Activated naive CD4-positive, alpha-beta T cell treated with anti-CD3 and anti-CD28 coated beads, Interleukin-2, amount 10 ng/mL, durations not matched to agents 7 days and 5 days (primary cell): ENCODE results near the gene DNAJC2.
A peak's percentile ranks its signal among the peaks of the same experiment; 100 is the strongest.

Experiments
- CTCF ChIA-PET: fragments of 350-600 bp; sonication (Branson Sonifier 250); formaldehyde crosslinking; loops from one replicate; lab custom pipeline; 2021; ENCODE audit warnings: antibody characterized with exemption; lab: Charles Lee
- DNase-seq: peaks from one replicate; pipeline ENCODE4 v3.0.0-alpha.2; 2020
- H3K27ac Mint-ChIP-seq: one replicate; pipeline ENCODE4 v1.8.0; 2021; ENCODE audit warnings: mild to moderate bottlenecking, moderate library complexity, mixed read lengths
- H3K27me3 Mint-ChIP-seq: one replicate; pipeline ENCODE4 v1.8.0; 2021; ENCODE audit warnings: mild to moderate bottlenecking, mixed read lengths
- H3K36me3 Mint-ChIP-seq: one replicate; pipeline ENCODE4 v1.8.0; 2021; ENCODE audit warnings: mixed read lengths
- H3K4me1 Mint-ChIP-seq: one replicate; pipeline ENCODE4 v1.8.0; 2021; ENCODE audit warnings: mixed read lengths
- H3K4me3 Mint-ChIP-seq: one replicate; pipeline ENCODE4 v1.8.0; 2021; ENCODE audit warnings: mild to moderate bottlenecking, moderate library complexity, mixed read lengths
- H3K9me3 Mint-ChIP-seq: one replicate; pipeline ENCODE4 v1.8.0; 2021; ENCODE audit warnings: mixed read lengths

DNAJC2 gene

GRCh38 chr7:103348959-103349358 is 4.4 kb upstream of the DNAJC2 start:
- Mint-ChIP-seq H3K27me3 (no peaks in the 10 kb centered on the region), H3K9me3 (no peaks in the 10 kb centered on the region), H3K36me3 (peaks cover 28% of the 10 kb centered on the region), H3K27ac (peak overlapping the region; percentile 24), H3K4me1 (peaks cover 56% of the 10 kb centered on the region), H3K4me3 (peak overlapping the region; percentile 99)
- CTCF ChIA-PET, result no interaction called here
- DNase-seq, result no peak

GRCh38 chr7:103348452-103348851 is 3.9 kb upstream of the DNAJC2 start:
- peaks cover 30% of the 10 kb centered on the region for H3K36me3 Mint-ChIP-seq
- peak overlapping the region; percentile 98 for H3K27ac Mint-ChIP-seq
- CTCF ChIA-PET, result interaction anchor here (1.2 kb wide), 1 partner anchor 50 kb away, joined by 4 read pairs; no protein-coding TSS in a partner anchor
- H3K4me3 Mint-ChIP-seq, result peak overlapping the region; percentile 99
- H3K9me3 Mint-ChIP-seq, result no peaks in the 10 kb centered on the region
- peaks cover 59% of the 10 kb centered on the region for H3K4me1 Mint-ChIP-seq
- peak; percentile 34 for DNase-seq
- H3K27me3 Mint-ChIP-seq, result no peaks in the 10 kb centered on the region

DNA sequence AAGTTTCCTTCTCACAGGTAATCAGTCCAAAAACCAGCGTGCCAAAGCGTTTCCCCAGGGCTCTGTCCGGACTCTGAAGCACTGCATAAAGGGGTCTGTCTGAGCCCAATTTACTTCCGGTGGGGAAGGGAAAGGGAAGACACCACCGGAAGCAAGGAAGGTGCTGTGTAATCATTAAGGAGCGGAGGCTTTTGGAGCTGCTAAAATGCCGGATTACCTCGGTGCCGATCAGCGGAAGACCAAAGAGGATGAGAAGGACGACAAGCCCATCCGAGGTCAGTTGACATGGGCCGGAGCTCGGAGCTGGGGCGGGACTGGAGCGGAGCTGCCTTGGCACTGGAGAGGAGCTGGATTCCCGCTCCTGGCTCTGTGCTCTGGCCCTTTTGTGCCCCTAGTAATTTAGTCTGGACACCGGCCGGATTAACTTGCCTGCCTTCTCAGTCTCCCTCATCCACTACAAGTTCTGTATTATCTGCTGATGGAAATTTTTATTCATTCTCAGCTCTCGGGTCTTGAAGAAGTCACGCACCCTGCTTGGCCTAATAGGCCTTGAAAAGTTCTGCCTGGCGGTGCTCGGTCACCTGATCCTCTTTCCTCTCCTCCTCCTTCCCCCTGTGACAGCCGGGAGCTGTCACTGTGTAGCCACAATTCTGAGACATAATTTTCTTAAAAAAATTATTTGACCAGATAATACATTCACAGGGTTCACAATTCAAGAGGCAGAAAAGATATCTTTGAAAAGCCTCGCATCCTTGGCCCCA is 3.1 kb upstream of the DNAJC2 start, which contains the start of gene PSMC2:
TSS of gene PSMC2 (plus strand) at position 137 of the 761 bp plus-strand sequence. CDS start at position 206, 69 bp downstream.
- Mint-ChIP-seq H3K27me3 (no peaks in the 10 kb centered on the region), H3K9me3 (no peaks in the 10 kb centered on the region), H3K27ac (peak within 1 kb of the TSS; percentile 98), H3K4me1 (peaks cover 62% of the 10 kb centered on the region), H3K36me3 (peaks cover 25% of the 10 kb centered on the region), H3K4me3 (peak within 1 kb of the TSS; percentile 99)
- CTCF ChIA-PET, result interaction anchor here (1.2 kb wide), 1 partner anchor 49 kb away, joined by 4 read pairs; no protein-coding TSS in a partner anchor
- peak; percentile 89 for DNase-seq

DNA sequence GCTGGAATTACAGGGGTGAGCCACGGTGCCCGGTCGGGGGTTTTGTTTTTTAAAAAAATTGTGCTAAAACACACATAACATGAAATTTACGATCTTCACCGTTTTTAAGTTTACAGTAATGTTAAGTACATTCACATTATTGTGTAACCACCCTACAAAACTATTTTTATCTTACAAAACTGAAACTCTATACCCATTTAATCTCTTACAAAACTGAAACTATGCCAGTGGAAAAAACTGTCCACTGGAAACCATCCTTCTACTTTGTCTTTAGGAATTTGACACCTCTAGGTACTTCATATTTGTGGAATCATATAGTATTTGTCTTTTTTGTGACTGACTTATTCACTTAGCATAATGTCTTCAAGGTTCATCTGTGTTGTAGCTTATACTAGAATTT is 1.8 kb upstream of the DNAJC2 start:
- no peak overlapping the region for H3K4me3 Mint-ChIP-seq
- CTCF ChIA-PET, result no interaction called here
- H3K27me3 Mint-ChIP-seq, result no peaks in the 10 kb centered on the region
- H3K4me1 Mint-ChIP-seq, result peaks cover 61% of the 10 kb centered on the region
- DNase-seq, result no peak
- no peaks in the 10 kb centered on the region for H3K9me3 Mint-ChIP-seq
- H3K36me3 Mint-ChIP-seq, result peaks cover 24% of the 10 kb centered on the region
- no peak overlapping the region for H3K27ac Mint-ChIP-seq

DNA sequence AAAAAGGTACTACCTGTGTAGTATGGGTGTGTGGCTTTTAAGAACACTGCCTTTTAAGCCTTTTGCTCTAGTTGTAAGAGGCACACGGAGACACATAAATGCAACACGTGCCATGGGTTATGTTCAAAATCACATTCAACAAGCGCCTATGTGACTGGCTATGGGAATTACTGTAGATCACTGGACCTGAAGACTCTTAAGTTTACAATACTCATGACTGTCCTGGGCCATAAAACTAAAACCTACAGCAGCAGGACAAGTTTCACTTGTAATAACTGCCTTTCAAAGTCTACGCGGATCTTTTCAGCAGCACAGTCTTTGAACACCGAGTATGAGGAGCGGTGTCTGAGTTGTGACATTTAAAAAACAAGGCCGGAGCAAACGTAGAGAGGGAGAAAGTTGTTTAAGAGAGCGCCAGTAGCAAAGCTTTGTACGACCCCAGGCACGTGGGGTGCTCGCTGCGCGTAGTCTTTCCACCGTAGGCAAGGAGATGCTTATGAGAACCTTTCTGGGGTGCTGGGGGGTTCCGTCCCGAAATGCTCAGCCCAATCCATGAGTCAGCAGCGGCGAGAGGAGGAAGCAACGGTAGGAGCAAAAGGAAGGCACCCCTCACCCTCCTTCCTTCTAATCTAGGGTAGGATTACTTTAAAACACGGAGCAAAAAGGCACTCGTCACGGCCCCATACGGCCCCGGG is 662 bp downstream of the DNAJC2 start:
- peak overlapping the region; percentile 96 for H3K27ac Mint-ChIP-seq
- H3K4me1 Mint-ChIP-seq, result peaks cover 55% of the 10 kb centered on the region
- peaks cover 36% of the 10 kb centered on the region for H3K36me3 Mint-ChIP-seq
- peak; percentile 47 for DNase-seq
- H3K9me3 Mint-ChIP-seq, result no peaks in the 10 kb centered on the region
- no peaks in the 10 kb centered on the region for H3K27me3 Mint-ChIP-seq
- peak overlapping the region; percentile 97 for H3K4me3 Mint-ChIP-seq
- CTCF ChIA-PET, result no interaction called here

DNA sequence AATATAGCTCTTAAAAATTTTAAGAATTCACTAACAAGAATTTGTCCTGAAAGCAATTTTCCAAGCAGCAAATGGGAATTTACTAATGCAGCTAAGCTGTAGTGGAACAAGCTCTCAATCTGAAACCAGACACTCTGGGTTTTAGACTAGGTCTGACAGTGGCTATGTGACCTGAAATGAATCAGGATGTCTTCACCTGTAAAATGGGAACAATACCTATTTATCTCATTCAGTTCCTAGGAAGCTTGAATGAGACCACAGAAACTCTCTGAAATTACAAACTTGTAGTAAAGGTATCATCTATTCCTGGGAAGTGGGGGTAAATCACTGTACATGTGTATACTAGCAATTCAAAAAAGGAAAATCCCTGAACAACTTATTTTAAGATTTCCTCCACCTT is 1.2 kb downstream of the DNAJC2 start:
- CTCF ChIA-PET, result interaction anchor here (1.5 kb wide), 1 partner anchor 13 kb away, joined by 3 read pairs; no protein-coding TSS in a partner anchor
- H3K4me3 Mint-ChIP-seq, result peak overlapping the region; percentile 97
- peak overlapping the region; percentile 96 for H3K27ac Mint-ChIP-seq
- H3K9me3 Mint-ChIP-seq, result no peaks in the 10 kb centered on the region
- H3K27me3 Mint-ChIP-seq, result no peaks in the 10 kb centered on the region
- peaks cover 51% of the 10 kb centered on the region for H3K4me1 Mint-ChIP-seq
- no peak for DNase-seq
- peaks cover 34% of the 10 kb centered on the region for H3K36me3 Mint-ChIP-seq

DNA sequence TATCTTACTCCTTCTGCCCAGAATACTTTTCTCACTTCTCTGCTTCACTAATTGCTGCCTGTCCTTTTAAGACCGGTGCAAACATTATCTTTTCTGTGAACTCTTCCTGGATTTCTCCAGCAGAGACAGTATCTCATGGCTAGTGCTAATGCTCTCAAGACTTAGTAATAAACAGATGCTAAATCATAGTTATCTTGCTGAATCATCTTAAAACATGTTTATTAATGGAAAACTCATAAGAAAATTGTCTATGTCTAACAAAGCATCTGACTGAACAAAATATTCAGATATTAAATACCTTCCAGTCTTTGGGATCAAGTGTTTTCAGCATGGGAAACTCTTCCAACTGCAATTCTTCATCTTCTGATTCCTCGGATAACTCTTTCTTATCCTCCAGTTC is 3.1 kb downstream of the DNAJC2 start:
- no peaks in the 10 kb centered on the region for H3K9me3 Mint-ChIP-seq
- DNase-seq, result no peak
- H3K4me3 Mint-ChIP-seq, result no peak overlapping the region
- H3K27ac Mint-ChIP-seq, result no peak overlapping the region
- CTCF ChIA-PET, result no interaction called here
- peaks cover 41% of the 10 kb centered on the region for H3K4me1 Mint-ChIP-seq
- no peaks in the 10 kb centered on the region for H3K27me3 Mint-ChIP-seq
- peaks cover 45% of the 10 kb centered on the region for H3K36me3 Mint-ChIP-seq

- no peaks in the 10 kb centered on the region for H3K27me3 Mint-ChIP-seq
- H3K36me3 Mint-ChIP-seq, result peaks cover 51% of the 10 kb centered on the region
- DNase-seq, result no peak
- peaks cover 26% of the 10 kb centered on the region for H3K4me1 Mint-ChIP-seq
- no peak overlapping the region for H3K4me3 Mint-ChIP-seq
- no peak overlapping the region for H3K27ac Mint-ChIP-seq
- CTCF ChIA-PET, result no interaction called here
- H3K9me3 Mint-ChIP-seq, result no peaks in the 10 kb centered on the region
These were observed 5.7 kb downstream of the DNAJC2 start for GRCh38 chr7:103338864-103339263.

- H3K27ac Mint-ChIP-seq, result peak overlapping the region; percentile 12
- H3K4me1 Mint-ChIP-seq, result peaks cover 14% of the 10 kb centered on the region
- H3K9me3 Mint-ChIP-seq, result no peaks in the 10 kb centered on the region
- H3K4me3 Mint-ChIP-seq, result no peak overlapping the region
- H3K27me3 Mint-ChIP-seq, result no peaks in the 10 kb centered on the region
- CTCF ChIA-PET, result no interaction called here
- H3K36me3 Mint-ChIP-seq, result peaks cover 57% of the 10 kb centered on the region
- no peak for DNase-seq
These were observed 7.8 kb downstream of the DNAJC2 start for GRCh38 chr7:103336761-103337160.

DNA sequence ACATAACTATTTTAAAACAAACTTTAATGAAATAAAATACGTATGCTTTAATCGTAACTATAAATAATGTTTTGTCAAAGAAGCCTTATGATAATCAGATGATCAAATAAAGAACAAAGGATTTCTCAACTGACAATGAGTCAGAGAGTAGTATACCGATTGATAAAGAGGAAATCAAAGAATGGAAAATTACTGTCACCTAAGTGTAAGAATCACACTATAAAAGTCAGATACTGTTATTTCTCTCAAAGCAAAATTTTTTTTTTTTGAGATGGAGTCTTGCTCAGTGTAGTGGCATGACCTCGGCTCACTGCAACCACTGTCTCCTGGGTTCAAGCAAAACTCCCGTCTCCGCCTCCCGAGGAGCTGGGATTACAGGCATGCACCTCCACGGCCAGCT is 18.8 kb downstream of the DNAJC2 start:
- no peaks in the 10 kb centered on the region for H3K4me1 Mint-ChIP-seq
- H3K27me3 Mint-ChIP-seq, result no peaks in the 10 kb centered on the region
- H3K36me3 Mint-ChIP-seq, result peaks cover 32% of the 10 kb centered on the region
- CTCF ChIA-PET, result no interaction called here
- H3K4me3 Mint-ChIP-seq, result no peak overlapping the region
- no peak for DNase-seq
- H3K9me3 Mint-ChIP-seq, result no peaks in the 10 kb centered on the region
- no peak overlapping the region for H3K27ac Mint-ChIP-seq

- Mint-ChIP-seq H3K4me1 (peaks cover 4% of the 10 kb centered on the region), H3K27me3 (no peaks in the 10 kb centered on the region), H3K4me3 (no peak overlapping the region), H3K36me3 (peaks cover 59% of the 10 kb centered on the region), H3K9me3 (no peaks in the 10 kb centered on the region), H3K27ac (no peak overlapping the region)
- CTCF ChIA-PET, result no interaction called here
- no peak for DNase-seq
These were observed 27.6 kb downstream of the DNAJC2 start for GRCh38 chr7:103317009-103317408.

GRCh38 chr7:103316380-103316941 is 28.1 kb downstream of the DNAJC2 start:
- no peak overlapping the region for H3K27ac Mint-ChIP-seq
- peaks cover 61% of the 10 kb centered on the region for H3K36me3 Mint-ChIP-seq
- no peak for DNase-seq
- CTCF ChIA-PET, result no interaction called here
- peaks cover 4% of the 10 kb centered on the region for H3K4me1 Mint-ChIP-seq
- H3K9me3 Mint-ChIP-seq, result no peaks in the 10 kb centered on the region
- H3K4me3 Mint-ChIP-seq, result no peak overlapping the region
- no peaks in the 10 kb centered on the region for H3K27me3 Mint-ChIP-seq

GRCh38 chr7:103314852-103315251 is 29.7 kb downstream of the DNAJC2 start:
- Mint-ChIP-seq H3K27me3 (no peaks in the 10 kb centered on the region), H3K4me1 (peaks cover 4% of the 10 kb centered on the region), H3K36me3 (peaks cover 64% of the 10 kb centered on the region), H3K4me3 (no peak overlapping the region), H3K9me3 (no peaks in the 10 kb centered on the region), H3K27ac (no peak overlapping the region)
- CTCF ChIA-PET, result no interaction called here
- DNase-seq, result no peak

- Mint-ChIP-seq H3K4me3 (no peak overlapping the region), H3K27me3 (no peaks in the 10 kb centered on the region), H3K27ac (no peak overlapping the region), H3K4me1 (peaks cover 6% of the 10 kb centered on the region), H3K9me3 (no peaks in the 10 kb centered on the region), H3K36me3 (peaks cover 63% of the 10 kb centered on the region)
- CTCF ChIA-PET, result interaction anchor here (1.3 kb wide), 1 partner anchor 9 kb away, joined by 4 read pairs; no protein-coding TSS in a partner anchor
- DNase-seq, result no peak
These were observed 36.9 kb downstream of the DNAJC2 start for GRCh38 chr7:103307503-103308231.
